Left hindlimb (tissue), 1 donor: ENCODE results near the gene AGFG1.

Experiments
- DNase-seq: peaks from one replicate; pipeline ENCODE4 v3.0.0-alpha.2; 2018

Gene AGFG1

GRCh38 chr2:227462462-227462951 is 9.4 kb upstream of the AGFG1 start:
- DNase-seq: no peak

- no peak for DNase-seq
These were observed 8.7 kb upstream of the AGFG1 start for GRCh38 chr2:227462972-227463931.

- DNase-seq: no peak
These were observed 7.6 kb upstream of the AGFG1 start for GRCh38 chr2:227464361-227464760.

- no peak for DNase-seq
These were observed 7.1 kb upstream of the AGFG1 start for GRCh38 chr2:227464851-227465250.

GRCh38 chr2:227466887-227467600 is 4.9 kb upstream of the AGFG1 start:
- DNase-seq: no peak

- no peak for DNase-seq
These were observed 544 bp upstream of the AGFG1 start for GRCh38 chr2:227471412-227471811.

GRCh38 chr2:227472265-227473121 is 537 bp downstream of the AGFG1 start:
- DNase-seq: peak; percentile 54

- no peak for DNase-seq
These were observed 1.1 kb downstream of the AGFG1 start for GRCh38 chr2:227473122-227473461.

GRCh38 chr2:227473806-227474205 is 1.9 kb downstream of the AGFG1 start:
- no peak for DNase-seq

- no peak for DNase-seq
These were observed 2.5 kb downstream of the AGFG1 start for GRCh38 chr2:227474410-227474809.

GRCh38 chr2:227477291-227477690 is 5.3 kb downstream of the AGFG1 start:
- no peak for DNase-seq

GRCh38 chr2:227479865-227480475 is 8.0 kb downstream of the AGFG1 start:
- no peak for DNase-seq

- DNase-seq: no peak
These were observed 8.6 kb downstream of the AGFG1 start for GRCh38 chr2:227480528-227480927.

- no peak for DNase-seq
These were observed 10.8 kb downstream of the AGFG1 start for GRCh38 chr2:227482638-227483340.

GRCh38 chr2:227485429-227485828 is 13.5 kb downstream of the AGFG1 start:
- DNase-seq: no peak

GRCh38 chr2:227486688-227487087 is 14.7 kb downstream of the AGFG1 start:
- DNase-seq: no peak

- DNase-seq: no peak
These were observed 16.1 kb downstream of the AGFG1 start for GRCh38 chr2:227488045-227488444.

- no peak for DNase-seq
These were observed 19.4 kb downstream of the AGFG1 start for GRCh38 chr2:227491386-227491785.

GRCh38 chr2:227493524-227493923 is 21.6 kb downstream of the AGFG1 start:
- no peak for DNase-seq

GRCh38 chr2:227497158-227497557 is 25.2 kb downstream of the AGFG1 start:
- no peak for DNase-seq

- no peak for DNase-seq
These were observed 27.8 kb downstream of the AGFG1 start for GRCh38 chr2:227499627-227500300.
